ENCODE results near the gene OR2H2.

DNA sequence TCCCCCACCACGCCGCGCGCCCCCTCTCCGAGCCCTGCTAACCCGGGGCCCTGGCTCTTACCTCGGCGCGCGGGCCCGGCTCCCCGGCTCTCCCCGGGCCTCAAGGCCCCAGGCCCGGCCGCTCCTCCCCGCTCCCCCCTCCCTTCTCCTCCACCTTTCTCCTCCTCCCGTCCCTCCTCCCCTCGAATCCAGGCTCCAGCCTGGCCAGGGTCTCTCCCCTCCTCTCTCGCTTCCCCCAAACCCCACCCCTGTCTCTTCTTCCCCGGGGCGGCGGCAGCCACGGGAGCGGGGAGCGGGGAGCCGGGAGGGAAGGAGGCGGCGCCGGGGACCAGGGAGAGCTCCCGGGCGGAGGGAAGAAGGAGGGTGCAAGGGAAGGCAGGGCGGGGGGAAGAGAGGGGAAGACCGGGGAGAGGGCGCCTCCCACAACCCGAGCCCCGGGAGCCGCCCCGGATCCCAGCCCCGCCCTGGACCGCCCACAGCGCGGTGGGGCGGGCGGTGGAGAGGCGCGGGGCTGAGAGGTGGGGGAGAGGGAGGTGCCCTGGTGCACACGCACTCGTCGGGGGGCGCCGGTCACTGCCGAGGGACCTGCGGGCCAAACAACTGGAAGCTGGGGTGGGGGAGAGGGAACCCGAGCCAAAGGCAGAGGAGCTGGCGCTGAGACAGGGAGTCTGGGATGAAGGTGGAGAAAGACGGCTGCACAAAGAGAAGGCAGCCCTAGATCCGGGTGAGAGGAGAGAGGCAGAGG is 48.0 kb downstream of the OR2H2 start, which contains the start of gene GABBR1:
- TF ChIP-seq, protein P1, sequence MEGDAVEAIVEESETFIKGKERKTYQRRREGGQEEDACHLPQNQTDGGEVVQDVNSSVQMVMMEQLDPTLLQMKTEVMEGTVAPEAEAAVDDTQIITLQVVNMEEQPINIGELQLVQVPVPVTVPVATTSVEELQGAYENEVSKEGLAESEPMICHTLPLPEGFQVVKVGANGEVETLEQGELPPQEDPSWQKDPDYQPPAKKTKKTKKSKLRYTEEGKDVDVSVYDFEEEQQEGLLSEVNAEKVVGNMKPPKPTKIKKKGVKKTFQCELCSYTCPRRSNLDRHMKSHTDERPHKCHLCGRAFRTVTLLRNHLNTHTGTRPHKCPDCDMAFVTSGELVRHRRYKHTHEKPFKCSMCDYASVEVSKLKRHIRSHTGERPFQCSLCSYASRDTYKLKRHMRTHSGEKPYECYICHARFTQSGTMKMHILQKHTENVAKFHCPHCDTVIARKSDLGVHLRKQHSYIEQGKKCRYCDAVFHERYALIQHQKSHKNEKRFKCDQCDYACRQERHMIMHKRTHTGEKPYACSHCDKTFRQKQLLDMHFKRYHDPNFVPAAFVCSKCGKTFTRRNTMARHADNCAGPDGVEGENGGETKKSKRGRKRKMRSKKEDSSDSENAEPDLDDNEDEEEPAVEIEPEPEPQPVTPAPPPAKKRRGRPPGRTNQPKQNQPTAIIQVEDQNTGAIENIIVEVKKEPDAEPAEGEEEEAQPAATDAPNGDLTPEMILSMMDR (IDR thresholded peaks at IDR 0.05) = no peak
- TF ChIP-seq POLR2A (IDR thresholded peaks at IDR 0.05) = peak; percentile 13
